ENCODE measurements around the gene HLA-DMB.

The HLA-DMB gene

DNA sequence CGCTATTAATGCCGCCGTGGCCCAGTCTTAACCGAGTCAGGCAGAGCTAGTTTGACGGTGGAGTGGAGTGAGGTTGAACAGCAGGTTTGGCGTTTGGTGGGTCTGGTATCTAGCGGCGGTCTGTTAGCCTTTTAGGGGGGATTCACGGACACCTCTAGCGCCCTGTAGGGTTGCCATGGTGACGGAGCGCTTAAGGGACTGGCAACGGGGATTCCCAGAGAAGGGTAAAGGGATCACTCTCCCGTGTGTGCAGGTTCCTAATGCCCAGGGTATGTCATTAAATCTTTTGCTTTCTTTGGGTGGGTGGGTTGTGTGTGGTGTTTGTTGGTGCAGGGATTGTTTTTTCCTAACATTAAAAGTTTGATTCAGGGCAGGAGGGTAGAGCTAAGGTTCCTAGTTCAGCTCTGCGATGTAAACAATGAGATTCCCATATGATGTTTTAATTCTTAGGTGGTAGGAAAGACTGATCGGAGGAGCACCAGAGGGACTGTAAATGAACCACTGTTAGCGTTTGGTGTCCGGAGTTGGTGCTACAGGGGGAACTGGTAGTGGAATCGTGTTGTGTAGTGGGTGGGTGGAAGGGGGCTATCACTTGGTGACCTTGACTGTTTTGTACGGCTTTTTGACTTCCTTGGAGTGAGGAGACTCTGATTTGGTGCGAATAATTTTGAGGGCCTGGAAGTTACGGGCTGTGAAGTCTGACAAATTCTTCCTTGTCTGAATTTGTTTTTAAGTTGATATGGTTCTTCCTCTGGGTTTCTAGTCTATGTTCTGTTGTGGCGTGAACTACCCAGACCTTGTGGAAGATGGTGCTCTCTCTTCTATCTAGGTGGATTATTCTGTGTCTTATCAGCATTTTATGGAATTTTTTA, 32.6 kb upstream of the HLA-DMB start:
- TF ChIP-seq, protein P1, sequence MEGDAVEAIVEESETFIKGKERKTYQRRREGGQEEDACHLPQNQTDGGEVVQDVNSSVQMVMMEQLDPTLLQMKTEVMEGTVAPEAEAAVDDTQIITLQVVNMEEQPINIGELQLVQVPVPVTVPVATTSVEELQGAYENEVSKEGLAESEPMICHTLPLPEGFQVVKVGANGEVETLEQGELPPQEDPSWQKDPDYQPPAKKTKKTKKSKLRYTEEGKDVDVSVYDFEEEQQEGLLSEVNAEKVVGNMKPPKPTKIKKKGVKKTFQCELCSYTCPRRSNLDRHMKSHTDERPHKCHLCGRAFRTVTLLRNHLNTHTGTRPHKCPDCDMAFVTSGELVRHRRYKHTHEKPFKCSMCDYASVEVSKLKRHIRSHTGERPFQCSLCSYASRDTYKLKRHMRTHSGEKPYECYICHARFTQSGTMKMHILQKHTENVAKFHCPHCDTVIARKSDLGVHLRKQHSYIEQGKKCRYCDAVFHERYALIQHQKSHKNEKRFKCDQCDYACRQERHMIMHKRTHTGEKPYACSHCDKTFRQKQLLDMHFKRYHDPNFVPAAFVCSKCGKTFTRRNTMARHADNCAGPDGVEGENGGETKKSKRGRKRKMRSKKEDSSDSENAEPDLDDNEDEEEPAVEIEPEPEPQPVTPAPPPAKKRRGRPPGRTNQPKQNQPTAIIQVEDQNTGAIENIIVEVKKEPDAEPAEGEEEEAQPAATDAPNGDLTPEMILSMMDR (IDR thresholded peaks at IDR 0.05; ENCODE audit: control extremely low read depth, extremely low read depth, low read depth, missing control alignments), result no peak
- DNase-seq (ENCODE audit: extremely low spot score), result no peak
- ChIA-PET CTCF (interaction anchor here (0.8 to 14.8 kb wide), 10 partner anchors 9 to 275 kb away, joined by 3 to 313 read pairs (median 10); partner anchors contain the start of genes HLA-DMA and TAP2), POLR2A (interaction anchor here (0.6 to 9.8 kb wide), 19 partner anchors 11 to 1146 kb away, joined by 3 to 271 read pairs (median 11); partner anchors contain the start of genes HLA-DMA, HLA-DMB, HLA-DPB1 and HSPA1B)

DNA sequence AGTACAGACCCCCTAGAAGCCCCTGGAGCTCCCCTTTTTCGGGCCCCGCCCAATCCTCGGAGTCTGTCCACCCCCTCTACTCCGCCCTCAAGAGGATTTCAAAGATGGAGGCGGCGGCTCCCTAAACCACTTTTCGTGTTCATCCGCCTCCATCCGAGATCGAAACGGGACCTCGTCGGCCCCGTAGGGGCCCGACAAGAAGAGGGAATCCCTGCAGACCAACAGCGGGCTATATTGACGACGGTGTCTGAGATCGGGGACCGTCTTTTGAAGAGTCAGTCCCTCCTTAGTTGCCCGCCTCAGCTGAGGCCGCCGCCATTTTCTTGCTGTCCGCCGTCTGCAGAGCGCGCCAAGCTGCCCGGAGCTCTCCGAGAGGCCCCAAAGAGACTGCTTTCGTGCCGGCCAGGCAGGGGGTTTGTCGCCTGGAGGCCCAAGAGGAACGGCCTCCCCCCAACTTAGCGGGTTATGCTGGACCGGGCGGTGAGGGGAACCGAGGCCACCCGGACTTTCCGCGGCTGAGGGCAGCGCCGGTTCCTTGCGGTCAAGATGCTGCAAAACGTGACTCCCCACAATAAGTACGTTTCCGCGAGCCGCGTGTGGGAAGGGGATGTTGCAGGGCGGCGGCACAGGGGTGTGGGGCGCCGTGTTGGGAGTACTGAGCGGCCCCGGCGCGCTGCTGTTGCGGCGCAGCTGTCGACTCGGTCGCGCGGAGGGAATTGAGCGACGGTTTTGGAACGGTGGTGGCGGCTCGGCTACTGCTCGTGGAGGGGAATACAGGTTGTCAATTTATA, 31.7 kb upstream of the HLA-DMB start:
- ChIA-PET CTCF (interaction anchor here (0.7 to 14.8 kb wide), 18 partner anchors 7 to 305 kb away, joined by 3 to 313 read pairs (median 6); partner anchors contain the start of genes HLA-DMA, PSMB9, TAP1 and TAP2), POLR2A (interaction anchor here (0.5 to 9.8 kb wide), 63 partner anchors 9 to 1145 kb away, joined by 3 to 271 read pairs (median 5); partner anchors contain the start of genes B3GALT4, HLA-DMA, HLA-DMB and HLA-DPA1)
- no peak for DNase-seq (ENCODE audit: extremely low spot score)
- TF ChIP-seq, protein P1 (IDR thresholded peaks at IDR 0.05; ENCODE audit: control extremely low read depth, extremely low read depth, low read depth, missing control alignments), result no peak

DNA sequence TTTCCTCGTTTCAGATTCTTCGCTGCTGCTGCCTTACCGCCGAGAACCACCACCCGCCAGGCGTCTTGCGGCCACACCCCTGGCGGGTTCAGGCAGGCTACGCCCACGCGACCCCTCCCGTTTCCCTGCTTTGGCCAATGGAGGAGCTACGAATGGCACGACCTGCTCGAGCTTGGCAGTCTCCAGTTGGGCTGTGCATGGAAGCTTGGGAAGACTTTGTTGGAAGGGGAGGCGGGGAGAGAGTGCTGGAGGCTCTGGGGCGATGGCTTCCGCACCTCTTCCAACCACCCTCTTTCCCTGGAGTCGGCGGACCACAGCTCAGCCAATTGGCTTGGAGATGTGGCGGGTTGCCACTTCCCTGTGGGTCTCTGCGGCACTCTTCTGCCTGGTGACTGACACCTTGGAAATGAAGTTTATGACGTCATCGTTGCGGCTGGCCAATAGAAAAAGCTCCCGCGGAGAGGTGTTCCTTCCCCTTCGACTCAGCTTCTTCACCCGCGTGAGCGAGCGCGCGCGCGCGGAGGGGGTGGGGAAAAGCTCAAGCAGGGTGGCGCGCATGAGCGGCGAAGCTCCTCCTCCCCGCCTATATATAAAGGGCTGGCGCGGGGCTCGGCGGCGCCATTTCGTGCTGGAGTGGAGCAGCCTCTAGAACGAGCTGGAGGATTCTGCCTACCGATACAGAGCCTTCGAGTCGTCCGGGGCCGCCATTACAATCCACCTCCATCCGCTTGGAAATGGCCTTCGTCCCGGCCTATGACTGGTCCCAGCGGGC, 30.9 kb upstream of the HLA-DMB start:
- ChIA-PET CTCF (interaction anchor here (0.7 to 14.8 kb wide), 17 partner anchors 8 to 306 kb away, joined by 3 to 313 read pairs (median 6); partner anchors contain the start of genes HLA-DMA, PSMB9, TAP1 and TAP2), POLR2A (interaction anchor here (0.5 to 9.8 kb wide), 67 partner anchors 8 to 1144 kb away, joined by 3 to 271 read pairs (median 5); partner anchors contain the start of genes B3GALT4, HLA-DMA, HLA-DMB and HLA-DPA1)
- peak; percentile 95 for DNase-seq (ENCODE audit: extremely low spot score)
- TF ChIP-seq, protein P1 (IDR thresholded peaks at IDR 0.05; ENCODE audit: control extremely low read depth, extremely low read depth, low read depth, missing control alignments), result no peak

DNA sequence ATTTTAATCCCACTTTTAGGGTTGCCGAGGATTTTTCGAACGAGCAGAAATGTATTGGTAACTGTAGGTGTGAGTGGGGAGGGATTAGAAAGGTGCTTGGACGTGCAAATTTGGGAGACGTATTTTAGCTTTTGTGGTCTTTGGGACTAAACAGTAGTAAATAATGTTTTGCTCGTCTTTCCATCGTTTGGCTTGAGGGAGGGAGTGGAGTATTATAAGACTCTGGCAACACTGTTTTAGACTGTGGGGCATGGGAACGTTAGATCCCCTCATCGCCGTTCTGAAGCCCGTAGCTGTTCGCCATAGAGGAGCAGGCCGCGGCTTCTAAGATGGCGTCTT, 30.4 kb upstream of the HLA-DMB start:
- POLR2A ChIA-PET, result interaction anchor here (0.6 to 9.8 kb wide), 46 partner anchors 8 to 524 kb away, joined by 3 to 271 read pairs (median 8); partner anchors contain the start of genes B3GALT4, HLA-DMA, HLA-DMB and HLA-DPA1
- TF ChIP-seq, protein P1 (IDR thresholded peaks at IDR 0.05; ENCODE audit: control extremely low read depth, extremely low read depth, low read depth, missing control alignments), result no peak
- no peak for DNase-seq (ENCODE audit: extremely low spot score)
- CTCF ChIA-PET, result interaction anchor here (0.6 to 14.8 kb wide), 12 partner anchors 8 to 132 kb away, joined by 3 to 313 read pairs (median 11); partner anchors contain the start of genes HLA-DMA, PSMB9, TAP1 and TAP2

DNA sequence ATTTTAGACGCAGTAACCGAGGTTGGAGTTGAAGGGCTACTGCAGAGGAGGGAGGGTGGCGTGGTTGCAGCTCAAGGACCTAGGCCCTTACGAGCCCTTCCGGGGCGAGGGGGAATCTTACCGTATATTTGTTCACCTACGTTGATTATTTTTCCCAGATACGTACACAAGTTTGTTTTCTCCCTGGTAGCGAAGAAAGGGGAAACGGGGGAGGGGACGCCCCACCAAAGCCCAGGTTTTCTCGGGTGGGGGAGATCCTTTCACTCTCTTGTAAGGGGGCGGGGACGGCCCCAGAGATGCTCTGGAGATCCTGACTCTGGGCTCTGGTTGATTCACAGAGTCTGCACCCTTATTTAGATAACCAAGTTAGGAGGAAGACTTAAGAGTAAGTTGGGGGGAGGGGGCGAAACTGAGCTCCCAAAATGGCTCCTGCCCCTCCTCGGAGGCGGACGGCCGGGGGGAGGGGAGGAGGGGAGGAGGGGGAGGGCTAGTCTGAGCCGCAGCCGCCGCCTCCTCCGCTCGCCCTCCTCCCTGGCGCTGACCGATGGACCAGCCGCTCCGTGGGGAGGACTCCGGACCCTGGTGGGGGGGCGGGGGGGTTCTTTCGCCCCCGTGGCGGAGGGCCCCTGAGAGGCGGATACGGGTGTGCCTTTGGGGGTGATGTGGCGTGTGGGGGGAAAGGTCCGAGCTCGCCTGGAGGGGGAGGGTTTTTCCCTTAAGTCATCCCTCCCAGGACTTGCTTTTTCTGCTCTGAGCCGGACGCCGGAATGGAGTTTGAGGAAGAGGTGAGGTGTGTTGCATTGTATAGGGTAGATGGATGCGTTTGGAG, 29.8 kb upstream of the HLA-DMB start:
- TF ChIP-seq, protein P1 (IDR thresholded peaks at IDR 0.05; ENCODE audit: control extremely low read depth, extremely low read depth, low read depth, missing control alignments), result no peak
- DNase-seq (ENCODE audit: extremely low spot score), result peak; percentile 78
- POLR2A ChIA-PET, result interaction anchor here (0.7 to 9.8 kb wide), 13 partner anchors 14 to 131 kb away, joined by 3 to 271 read pairs (median 15); partner anchors contain the start of genes HLA-DMA, HLA-DMB, HLA-DPB1 and PSMB8
- CTCF ChIA-PET, result interaction anchor here (0.6 to 14.8 kb wide), 8 partner anchors 10 to 132 kb away, joined by 3 to 313 read pairs (median 18); partner anchors contain the start of genes HLA-DMA and TAP2

Measured in GM10248 (cell line).